ES-I3 (cell line): ENCODE results near the gene FAM204A.

ENCODE experiments used
- H3K36me3 ChIP-seq: 2 replicates; pipeline ENCODE4 v1.6.1; 2013; ENCODE audit warnings: mild to moderate bottlenecking, low read length, control low read depth, moderate library complexity; ENCODE audit not compliant: insufficient read depth
- H3K4me1 ChIP-seq: 2 replicates; pipeline ENCODE4 v1.6.1; 2013; ENCODE audit warnings: mild to moderate bottlenecking, control low read depth, low read length; ENCODE audit not compliant: insufficient read depth
- H3K9ac ChIP-seq: 2 replicates; pipeline ENCODE4 v1.6.1; 2013; ENCODE audit warnings: low read depth, mild to moderate bottlenecking, low read length, moderate library complexity
- H3K9me3 ChIP-seq: 2 replicates; pipeline ENCODE4 v1.6.1; 2013; ENCODE audit warnings: mild to moderate bottlenecking, low read length, moderate library complexity; ENCODE audit not compliant: control insufficient read depth, insufficient read depth

FAM204A gene

GRCh38 chr10:118258285-118258684 is 83.8 kb downstream of the FAM204A start:
- Histone ChIP-seq H3K36me3 (no peaks in the 10 kb centered on the region), H3K4me1 (peaks cover 11% of the 10 kb centered on the region), H3K9ac (no peak overlapping the region), H3K9me3 (no peaks in the 10 kb centered on the region)

GRCh38 chr10:118256825-118257570 is 85.1 kb downstream of the FAM204A start:
- Histone ChIP-seq H3K4me1 (peaks cover 11% of the 10 kb centered on the region), H3K9me3 (no peaks in the 10 kb centered on the region), H3K36me3 (no peaks in the 10 kb centered on the region), H3K9ac (no peak overlapping the region)

- no peaks in the 10 kb centered on the region for H3K36me3 ChIP-seq
- H3K4me1 ChIP-seq, result peaks cover 11% of the 10 kb centered on the region
- no peak overlapping the region for H3K9ac ChIP-seq
Observed at GRCh38 chr10:118256209-118256608, 85.9 kb downstream of the FAM204A start.

GRCh38 chr10:118255355-118255754 is 86.8 kb downstream of the FAM204A start:
- H3K9me3 ChIP-seq, result no peaks in the 10 kb centered on the region
- peaks cover 11% of the 10 kb centered on the region for H3K4me1 ChIP-seq
- no peak overlapping the region for H3K9ac ChIP-seq
- no peaks in the 10 kb centered on the region for H3K36me3 ChIP-seq

More at GRCh38 chr10:118256209-118256608, 85.9 kb downstream of the FAM204A start:
- no peaks in the 10 kb centered on the region for H3K9me3 ChIP-seq

GRCh38 chr10:118254654-118255053 is 87.5 kb downstream of the FAM204A start:
- no peak overlapping the region for H3K9ac ChIP-seq
- H3K4me1 ChIP-seq, result peaks cover 11% of the 10 kb centered on the region
- no peaks in the 10 kb centered on the region for H3K36me3 ChIP-seq
- no peaks in the 10 kb centered on the region for H3K9me3 ChIP-seq

- Histone ChIP-seq H3K36me3 (no peaks in the 10 kb centered on the region), H3K4me1 (peaks cover 5% of the 10 kb centered on the region), H3K9me3 (no peaks in the 10 kb centered on the region), H3K9ac (no peak overlapping the region)
Observed at GRCh38 chr10:118253397-118253796, 88.7 kb downstream of the FAM204A start.

- H3K9ac ChIP-seq, result no peak overlapping the region
- no peaks in the 10 kb centered on the region for H3K9me3 ChIP-seq
- H3K36me3 ChIP-seq, result no peaks in the 10 kb centered on the region
- H3K4me1 ChIP-seq, result no peaks in the 10 kb centered on the region
Observed at GRCh38 chr10:118251791-118252190, 90.3 kb downstream of the FAM204A start.

- Histone ChIP-seq H3K36me3 (no peaks in the 10 kb centered on the region), H3K9ac (no peak overlapping the region), H3K4me1 (no peaks in the 10 kb centered on the region; the same call in 1 of the 2 replicates), H3K9me3 (no peaks in the 10 kb centered on the region)
Observed at GRCh38 chr10:118249714-118250113, 92.4 kb downstream of the FAM204A start.
